ENCODE results near the gene TMEM62.

The TMEM62 gene

GRCh38 chr15:43134157-43134635, 810 bp downstream of the TMEM62 start:
- Histone ChIP-seq H2AFZ (ENCODE audit: low read depth, low read length) (peak overlapping the region; percentile 91), H3K9me3 (ENCODE audit: control insufficient read depth, low read length) (no peaks in the 10 kb centered on the region), H3K36me3 (ENCODE audit: control insufficient read depth in 1 of 2, insufficient read depth in 2 of 2, low read depth in 1 of 2, low read length in 2 of 2) (peaks cover 10 to 26% of the 10 kb centered on the region in 2 experiments)

GRCh38 chr15:43135351-43135750, 2.0 kb downstream of the TMEM62 start:
- peaks cover 14 to 38% of the 10 kb centered on the region in 2 experiments for H3K36me3 ChIP-seq (ENCODE audit: control insufficient read depth in 1 of 2, insufficient read depth in 2 of 2, low read depth in 1 of 2, low read length in 2 of 2)
- no peak overlapping the region for H2AFZ ChIP-seq (ENCODE audit: low read depth, low read length)
- 95% methylated on average over 3 of the region's 3 CpGs for WGBS
- no peaks in the 10 kb centered on the region for H3K27me3 ChIP-seq (ENCODE audit: control insufficient read depth in 1 of 2, insufficient read depth in 1 of 2, low read length in 2 of 2)
- peaks cover 11% of the 10 kb centered on the region for H3K4me1 ChIP-seq (ENCODE audit: control insufficient read depth, insufficient read depth, low read depth, low read length)
- H4K8ac ChIP-seq (ENCODE audit: low read length), result no peak overlapping the region
- no peak overlapping the region for H3K18ac ChIP-seq (ENCODE audit: low read depth in 1 of 2, low read length in 2 of 2)
- H4K91ac ChIP-seq (ENCODE audit: low read length), result no peak overlapping the region
- H3K79me1 ChIP-seq (replicated peaks; ENCODE audit: low read length, poor library complexity, severe bottlenecking), result peaks cover 21% of the 10 kb centered on the region
- no peak overlapping the region for H2AK5ac ChIP-seq (ENCODE audit: low read length, severe bottlenecking)
- H3K27ac ChIP-seq (ENCODE audit: low read length, poor library complexity, severe bottlenecking), result no peak overlapping the region
- no peak overlapping the region for H3K4ac ChIP-seq (ENCODE audit: low read depth in 1 of 2, low read length in 2 of 2)
- H3K4me2 ChIP-seq (ENCODE audit: low read length, poor library complexity, severe bottlenecking), result no peak overlapping the region
- H2BK15ac ChIP-seq (ENCODE audit: low read depth, poor library complexity, severe bottlenecking), result no peak overlapping the region
- no peak overlapping the region for H3K23ac ChIP-seq (ENCODE audit: low read length in 2 of 2)
- H3K14ac ChIP-seq (ENCODE audit: low read length in 2 of 2), result no peak overlapping the region
- H3K4me3 ChIP-seq (ENCODE audit: insufficient read depth in 1 of 2, low read depth in 1 of 2, low read length in 2 of 2), result no peak overlapping the region
- no peak overlapping the region for H3K9ac ChIP-seq (ENCODE audit: low read length)
- no peaks in the 10 kb centered on the region for H3K9me3 ChIP-seq (ENCODE audit: control insufficient read depth, low read length)
- DNase-seq, result no peak
- no peak overlapping the region for H2BK12ac ChIP-seq (ENCODE audit: low read length in 2 of 2)
- no peak overlapping the region for H2BK5ac ChIP-seq (ENCODE audit: low read depth, low read length, poor library complexity, severe bottlenecking)
- no peak overlapping the region for H2BK120ac ChIP-seq (ENCODE audit: low read depth, low read length)

More at GRCh38 chr15:43134157-43134635, 810 bp downstream of the TMEM62 start:
- H3K23ac ChIP-seq (ENCODE audit: low read length in 2 of 2), result peak overlapping the region in 1 of 2 experiments; percentile 89
- H2BK120ac ChIP-seq (ENCODE audit: low read depth, low read length), result no peak overlapping the region
- H3K4me1 ChIP-seq (ENCODE audit: control insufficient read depth, insufficient read depth, low read depth, low read length), result peaks cover 11% of the 10 kb centered on the region
- H3K27ac ChIP-seq (ENCODE audit: low read length, poor library complexity, severe bottlenecking), result no peak overlapping the region
- WGBS, result 37% methylated on average over 9 of the region's 12 CpGs
- peak overlapping the region; percentile 97 for H4K8ac ChIP-seq (ENCODE audit: low read length)
- H3K4me3 ChIP-seq (ENCODE audit: insufficient read depth in 1 of 2, low read depth in 1 of 2, low read length in 2 of 2), result peak overlapping the region; percentile 80 to 85
- peak overlapping the region in 1 of 2 experiments; percentile 89 for H3K14ac ChIP-seq (ENCODE audit: low read length in 2 of 2)
- no peak overlapping the region for H3K4ac ChIP-seq (ENCODE audit: low read depth in 1 of 2, low read length in 2 of 2)
- H2BK15ac ChIP-seq (ENCODE audit: low read depth, poor library complexity, severe bottlenecking), result no peak overlapping the region
- no peak overlapping the region for H2BK12ac ChIP-seq (ENCODE audit: low read length in 2 of 2)
- H2BK5ac ChIP-seq (ENCODE audit: low read depth, low read length, poor library complexity, severe bottlenecking), result no peak overlapping the region
- peak overlapping the region; percentile 87 for H3K9ac ChIP-seq (ENCODE audit: low read length)
- H3K79me1 ChIP-seq (replicated peaks; ENCODE audit: low read length, poor library complexity, severe bottlenecking), result peaks cover 21% of the 10 kb centered on the region
- peak overlapping the region; percentile 95 for H3K4me2 ChIP-seq (ENCODE audit: low read length, poor library complexity, severe bottlenecking)
- peak overlapping the region in 1 of 2 experiments; percentile 67 for H3K18ac ChIP-seq (ENCODE audit: low read depth in 1 of 2, low read length in 2 of 2)
- no peak for DNase-seq
- peak overlapping the region; percentile 21 for H2AK5ac ChIP-seq (ENCODE audit: low read length, severe bottlenecking)
- no peak overlapping the region for H4K91ac ChIP-seq (ENCODE audit: low read length)
- H3K27me3 ChIP-seq (ENCODE audit: control insufficient read depth in 1 of 2, insufficient read depth in 1 of 2, low read length in 2 of 2), result no peaks in the 10 kb centered on the region

GRCh38 chr15:43143203-43143941, 10.0 kb downstream of the TMEM62 start:
- no peak overlapping the region for H2BK5ac ChIP-seq (ENCODE audit: low read depth, low read length, poor library complexity, severe bottlenecking)
- no peak overlapping the region for H2AFZ ChIP-seq (ENCODE audit: low read depth, low read length)
- peaks cover 11 to 56% of the 10 kb centered on the region in 2 experiments for H3K36me3 ChIP-seq (ENCODE audit: control insufficient read depth in 1 of 2, insufficient read depth in 2 of 2, low read depth in 1 of 2, low read length in 2 of 2)
- DNase-seq, result no peak
- H3K4ac ChIP-seq (ENCODE audit: low read depth in 1 of 2, low read length in 2 of 2), result no peak overlapping the region
- no peak overlapping the region for H3K23ac ChIP-seq (ENCODE audit: low read length in 2 of 2)
- no peak overlapping the region for H2BK12ac ChIP-seq (ENCODE audit: low read length in 2 of 2)
- H3K14ac ChIP-seq (ENCODE audit: low read length in 2 of 2), result no peak overlapping the region
- no peak overlapping the region for H2AK5ac ChIP-seq (ENCODE audit: low read length, severe bottlenecking)
- no peaks in the 10 kb centered on the region for H3K27me3 ChIP-seq (ENCODE audit: control insufficient read depth in 1 of 2, insufficient read depth in 1 of 2, low read length in 2 of 2)
- 100% methylated on average over 2 of the region's 4 CpGs for WGBS
- H3K79me1 ChIP-seq (replicated peaks; ENCODE audit: low read length, poor library complexity, severe bottlenecking), result peaks cover 2% of the 10 kb centered on the region
- H3K9me3 ChIP-seq (ENCODE audit: control insufficient read depth, low read length), result peaks cover 4% of the 10 kb centered on the region
- H3K9ac ChIP-seq (ENCODE audit: low read length), result no peak overlapping the region
- no peak overlapping the region for H3K18ac ChIP-seq (ENCODE audit: low read depth in 1 of 2, low read length in 2 of 2)
- H3K4me3 ChIP-seq (ENCODE audit: insufficient read depth in 1 of 2, low read depth in 1 of 2, low read length in 2 of 2), result no peak overlapping the region
- no peaks in the 10 kb centered on the region for H3K4me1 ChIP-seq (ENCODE audit: control insufficient read depth, insufficient read depth, low read depth, low read length)
- H4K8ac ChIP-seq (ENCODE audit: low read length), result no peak overlapping the region
- H2BK15ac ChIP-seq (ENCODE audit: low read depth, poor library complexity, severe bottlenecking), result no peak overlapping the region
- H2BK120ac ChIP-seq (ENCODE audit: low read depth, low read length), result no peak overlapping the region
- no peak overlapping the region for H4K91ac ChIP-seq (ENCODE audit: low read length)
- H3K4me2 ChIP-seq (ENCODE audit: low read length, poor library complexity, severe bottlenecking), result no peak overlapping the region
- H3K27ac ChIP-seq (ENCODE audit: low read length, poor library complexity, severe bottlenecking), result no peak overlapping the region

- no peak overlapping the region for H2BK15ac ChIP-seq (ENCODE audit: low read depth, poor library complexity, severe bottlenecking)
- H3K9ac ChIP-seq (ENCODE audit: low read length), result no peak overlapping the region
- no peak overlapping the region for H3K4ac ChIP-seq (ENCODE audit: low read depth in 1 of 2, low read length in 2 of 2)
- no peak overlapping the region for H3K4me2 ChIP-seq (ENCODE audit: low read length, poor library complexity, severe bottlenecking)
- H3K36me3 ChIP-seq (ENCODE audit: control insufficient read depth in 1 of 2, insufficient read depth in 2 of 2, low read depth in 1 of 2, low read length in 2 of 2), result peaks cover 11 to 54% of the 10 kb centered on the region in 2 experiments
- H3K27ac ChIP-seq (ENCODE audit: low read length, poor library complexity, severe bottlenecking), result no peak overlapping the region
- no peak overlapping the region for H4K91ac ChIP-seq (ENCODE audit: low read length)
- no peak for DNase-seq
- no peak overlapping the region for H3K14ac ChIP-seq (ENCODE audit: low read length in 2 of 2)
- no peak overlapping the region for H2BK120ac ChIP-seq (ENCODE audit: low read depth, low read length)
- peaks cover 2% of the 10 kb centered on the region for H3K79me1 ChIP-seq (replicated peaks; ENCODE audit: low read length, poor library complexity, severe bottlenecking)
- H3K4me3 ChIP-seq (ENCODE audit: insufficient read depth in 1 of 2, low read depth in 1 of 2, low read length in 2 of 2), result no peak overlapping the region
- H4K8ac ChIP-seq (ENCODE audit: low read length), result no peak overlapping the region
- H2BK5ac ChIP-seq (ENCODE audit: low read depth, low read length, poor library complexity, severe bottlenecking), result no peak overlapping the region
- no peak overlapping the region for H2AK5ac ChIP-seq (ENCODE audit: low read length, severe bottlenecking)
- H3K4me1 ChIP-seq (ENCODE audit: control insufficient read depth, insufficient read depth, low read depth, low read length), result no peaks in the 10 kb centered on the region
- H3K18ac ChIP-seq (ENCODE audit: low read depth in 1 of 2, low read length in 2 of 2), result no peak overlapping the region
- no peak overlapping the region for H3K23ac ChIP-seq (ENCODE audit: low read length in 2 of 2)
- peaks cover 4% of the 10 kb centered on the region for H3K9me3 ChIP-seq (ENCODE audit: control insufficient read depth, low read length)
- H2AFZ ChIP-seq (ENCODE audit: low read depth, low read length), result no peak overlapping the region
- no peaks in the 10 kb centered on the region for H3K27me3 ChIP-seq (ENCODE audit: control insufficient read depth in 1 of 2, insufficient read depth in 1 of 2, low read length in 2 of 2)
- H2BK12ac ChIP-seq (ENCODE audit: low read length in 2 of 2), result no peak overlapping the region
Measured at GRCh38 chr15:43144512-43144911, 11.1 kb downstream of the TMEM62 start.

Data from mesenchymal stem cell (in vitro differentiated cells and primary cell).